ENCODE data around the gene CELA1. TPM values are rescaled to one million over a fixed set of nuclear protein-coding genes. Genes with fewer than 3 reads are reported as not detected.
"Not testable (repeated sequence)": the region's sequence is repeated elsewhere in the genome, so short reads cannot be mapped to it uniquely, and the experiment has no call there.

The CELA1 gene
- total RNA-seq, 1 experiment from 2014 or later = not detected

GRCh38 chr12:51307655-51308593 is 38.6 kb downstream of the CELA1 start:
- intact Hi-C loops (cut with micrococcal nuclease; ENCODE audit: unreplicated experiment) = no loop called here
- Histone ChIP-seq H3K9me3 (ENCODE audit: low read depth, low read length, poor library complexity, severe bottlenecking) (no peaks in the 10 kb centered on the region), H3K4me1 (ENCODE audit: insufficient read depth, low read length, poor library complexity, severe bottlenecking) (no peaks in the 10 kb centered on the region), H3K36me3 (ENCODE audit: insufficient read depth, low read length, poor library complexity, severe bottlenecking) (no peaks in the 10 kb centered on the region), H3K27me3 (replicated peaks; ENCODE audit: insufficient read depth, low read depth, low read length, poor library complexity) (no peaks in the 10 kb centered on the region), H3K27ac (ENCODE audit: low read depth, low read length, poor library complexity, severe bottlenecking) (no peak overlapping the region), H3K4me3 (ENCODE audit: low read depth, low read length, poor library complexity, severe bottlenecking) (no peak overlapping the region)
- BruUV-seq (replicated peaks) = no TSS peak
- ChIA-PET POLR2A (ENCODE audit: low non-redundant PET) (no interaction called here), CTCF (no interaction called here)
- TF ChIP-seq EZH2 (IDR thresholded peaks at IDR 0.05; ENCODE audit: borderline replicate concordance, low read depth, low read length, poor library complexity, severe bottlenecking) = no peak
- no peak for TF ChIP-seq CTCF (conservative IDR thresholded peaks at IDR 0.05; ENCODE audit: low read depth, low read length)
- no peak for DNase-seq (ENCODE audit: low spot score)

GRCh38 chr12:51306507-51306906 is 40.0 kb downstream of the CELA1 start:
- no peak for DNase-seq (ENCODE audit: low spot score)
- H3K9me3 ChIP-seq (ENCODE audit: low read depth, low read length, poor library complexity, severe bottlenecking) = no peaks in the 10 kb centered on the region
- ChIA-PET CTCF (no interaction called here), POLR2A (ENCODE audit: low non-redundant PET) (no interaction called here)
- H3K36me3 ChIP-seq (ENCODE audit: insufficient read depth, low read length, poor library complexity, severe bottlenecking) = no peaks in the 10 kb centered on the region
- H3K27me3 ChIP-seq (replicated peaks; ENCODE audit: insufficient read depth, low read depth, low read length, poor library complexity) = no peaks in the 10 kb centered on the region
- intact Hi-C loops (cut with micrococcal nuclease; ENCODE audit: unreplicated experiment) = no loop called here
- TF ChIP-seq EZH2 (IDR thresholded peaks at IDR 0.05; ENCODE audit: borderline replicate concordance, low read depth, low read length, poor library complexity, severe bottlenecking) (no peak), CTCF (conservative IDR thresholded peaks at IDR 0.05; ENCODE audit: low read depth, low read length) (no peak)
- H3K4me1 ChIP-seq (ENCODE audit: insufficient read depth, low read length, poor library complexity, severe bottlenecking) = no peaks in the 10 kb centered on the region
- no peak overlapping the region for H3K4me3 ChIP-seq (ENCODE audit: low read depth, low read length, poor library complexity, severe bottlenecking)
- H3K27ac ChIP-seq (ENCODE audit: low read depth, low read length, poor library complexity, severe bottlenecking) = no peak overlapping the region
- no TSS peak for BruUV-seq (replicated peaks)

- DNase-seq (ENCODE audit: low spot score); intact Hi-C loops (cut with micrococcal nuclease; ENCODE audit: unreplicated experiment); H3K36me3 ChIP-seq (ENCODE audit: insufficient read depth, low read length, poor library complexity, severe bottlenecking); H3K4me1 ChIP-seq (ENCODE audit: insufficient read depth, low read length, poor library complexity, severe bottlenecking); H3K27ac ChIP-seq (ENCODE audit: low read depth, low read length, poor library complexity, severe bottlenecking); H3K4me3 ChIP-seq (ENCODE audit: low read depth, low read length, poor library complexity, severe bottlenecking); H3K9me3 ChIP-seq (ENCODE audit: low read depth, low read length, poor library complexity, severe bottlenecking); BruUV-seq (replicated peaks); CTCF ChIA-PET; POLR2A ChIA-PET (ENCODE audit: low non-redundant PET); H3K27me3 ChIP-seq (replicated peaks; ENCODE audit: insufficient read depth, low read depth, low read length, poor library complexity): not testable (repeated sequence)
Measured at GRCh38 chr12:51300768-51301167, 45.7 kb downstream of the CELA1 start.

- ChIA-PET CTCF (no interaction called here), POLR2A (ENCODE audit: low non-redundant PET) (no interaction called here)
- no peak for DNase-seq (ENCODE audit: low spot score)
- TF ChIP-seq CTCF (conservative IDR thresholded peaks at IDR 0.05; ENCODE audit: low read depth, low read length) = no peak
- no peak for TF ChIP-seq EZH2 (IDR thresholded peaks at IDR 0.05; ENCODE audit: borderline replicate concordance, low read depth, low read length, poor library complexity, severe bottlenecking)
- H3K4me3 ChIP-seq (ENCODE audit: low read depth, low read length, poor library complexity, severe bottlenecking) = no peak overlapping the region
- no peaks in the 10 kb centered on the region for H3K36me3 ChIP-seq (ENCODE audit: insufficient read depth, low read length, poor library complexity, severe bottlenecking)
- H3K9me3 ChIP-seq (ENCODE audit: low read depth, low read length, poor library complexity, severe bottlenecking) = no peaks in the 10 kb centered on the region
- H3K4me1 ChIP-seq (ENCODE audit: insufficient read depth, low read length, poor library complexity, severe bottlenecking) = no peaks in the 10 kb centered on the region
- H3K27ac ChIP-seq (ENCODE audit: low read depth, low read length, poor library complexity, severe bottlenecking) = no peak overlapping the region
- intact Hi-C loops (cut with micrococcal nuclease; ENCODE audit: unreplicated experiment) = no loop called here
- BruUV-seq (replicated peaks) = no TSS peak
- no peaks in the 10 kb centered on the region for H3K27me3 ChIP-seq (replicated peaks; ENCODE audit: insufficient read depth, low read depth, low read length, poor library complexity)
Measured at GRCh38 chr12:51295651-51296050, 50.8 kb downstream of the CELA1 start.

GRCh38 chr12:51294097-51294496 is 52.4 kb downstream of the CELA1 start:
- H3K27me3 ChIP-seq (replicated peaks; ENCODE audit: insufficient read depth, low read depth, low read length, poor library complexity); CTCF ChIA-PET; H3K9me3 ChIP-seq (ENCODE audit: low read depth, low read length, poor library complexity, severe bottlenecking); intact Hi-C loops (cut with micrococcal nuclease; ENCODE audit: unreplicated experiment); DNase-seq (ENCODE audit: low spot score); H3K27ac ChIP-seq (ENCODE audit: low read depth, low read length, poor library complexity, severe bottlenecking); POLR2A ChIA-PET (ENCODE audit: low non-redundant PET); H3K36me3 ChIP-seq (ENCODE audit: insufficient read depth, low read length, poor library complexity, severe bottlenecking); H3K4me1 ChIP-seq (ENCODE audit: insufficient read depth, low read length, poor library complexity, severe bottlenecking); BruUV-seq (replicated peaks); H3K4me3 ChIP-seq (ENCODE audit: low read depth, low read length, poor library complexity, severe bottlenecking): not testable (repeated sequence)
